IMR-90 (cell line): Measurements from ENCODE around the gene NFATC3. TPM values are rescaled to one million over a fixed set of nuclear protein-coding genes. Genes with fewer than 3 reads are reported as not detected.

Experiments used
- ATAC-seq: fragments of 200-7000 bp; cut with Tn5 transposase; 2 replicates; pipeline ENCODE4 v1.9.1; 2020; ENCODE audit warnings: low read depth, mild to moderate bottlenecking, moderate library complexity
- BruUV-seq: library from RNA; stranded (reverse); fragments of 400-500 nt; replicated peaks from 2 replicates; lab custom pipeline; 2021; lab: Mats Ljungman, UMichigan
- CTCF ChIA-PET: fragments of 300-600 bp; formaldehyde crosslinking; extraction: SDS; loops from one replicate; lab custom pipeline; 2021; ENCODE audit warnings: antibody characterized with exemption; lab: Yijun Ruan, JAX
- POLR2A ChIA-PET: fragments of 300-600 bp; sonication (Branson Sonifier 250); formaldehyde crosslinking; loops from one replicate; lab custom pipeline; 2022; ENCODE audit warnings: antibody characterized with exemption; ENCODE audit not compliant: unreplicated experiment; lab: Charles Lee
- DNase-seq: peaks from one replicate; pipeline ENCODE4 v3.0.0; 2013
- H2AFZ ChIP-seq: replicated peaks from 2 replicates; pipeline ENCODE3; 2013; ENCODE audit warnings: low read length, mild to moderate bottlenecking; ENCODE audit not compliant: poor library complexity
- H2AK5ac ChIP-seq: 2 replicates; pipeline ENCODE4 v1.6.1; 2013; ENCODE audit warnings: low read depth, low read length, inconsistent platforms
- H2AK9ac ChIP-seq: replicated peaks from 2 replicates; pipeline ENCODE3; 2013; ENCODE audit warnings: mild to moderate bottlenecking, low read depth, low read length, moderate library complexity; ENCODE audit not compliant: poor library complexity
- H2BK120ac ChIP-seq: 2 replicates; pipeline ENCODE4 v1.6.1; 2013; ENCODE audit warnings: low read depth, low read length, inconsistent platforms
- H2BK15ac ChIP-seq: 3 replicates; pipeline ENCODE4 v1.6.1; 2013; ENCODE audit warnings: low read depth, low read length, inconsistent platforms
- H2BK20ac ChIP-seq: 2 replicates; pipeline ENCODE4 v1.6.1; 2013; ENCODE audit warnings: low read depth, mild to moderate bottlenecking, inconsistent platforms, low read length, moderate library complexity
- H2BK5ac ChIP-seq: 2 replicates; pipeline ENCODE4 v1.6.1; 2013; ENCODE audit warnings: mild to moderate bottlenecking, low read depth, low read length, inconsistent platforms; ENCODE audit not compliant: poor library complexity, severe bottlenecking
- H3K14ac ChIP-seq: replicated peaks from 2 replicates; pipeline ENCODE4 v1.6.1; 2013; ENCODE audit warnings: low read depth, low read length, inconsistent platforms
- H3K18ac ChIP-seq: 2 replicates; pipeline ENCODE4 v1.6.1; 2013; ENCODE audit warnings: low read depth, low read length, control low read depth
- H3K23ac ChIP-seq: 2 replicates; pipeline ENCODE4 v1.6.1; 2013; ENCODE audit warnings: low read depth, low read length, inconsistent platforms
- H3K27ac ChIP-seq: 2 replicates; pipeline ENCODE4 v1.5.1; 2013; ENCODE audit warnings: mild to moderate bottlenecking, control low read depth, low read length; ENCODE audit not compliant: insufficient read depth
- H3K27me3 ChIP-seq: 2 replicates; pipeline ENCODE4 v1.6.1; 2013; ENCODE audit warnings: low read length; ENCODE audit not compliant: control insufficient read depth, insufficient read depth
- H3K36me3 ChIP-seq: 2 replicates; pipeline ENCODE4 v1.6.1; 2013; ENCODE audit warnings: low read length, mixed read lengths; ENCODE audit not compliant: control insufficient read depth, insufficient read depth
- H3K4ac ChIP-seq: 2 replicates; pipeline ENCODE4 v1.6.1; 2013; ENCODE audit warnings: low read depth, low read length, inconsistent platforms
- H3K4me1 ChIP-seq: 2 replicates; pipeline ENCODE4 v1.6.1; 2013; ENCODE audit warnings: low read length, mixed read lengths; ENCODE audit not compliant: control insufficient read depth, insufficient read depth
- H3K4me2 ChIP-seq: 2 replicates; pipeline ENCODE4 v1.6.1; 2013; ENCODE audit warnings: low read depth, mild to moderate bottlenecking, control low read depth, low read length, moderate library complexity
- H3K4me3 ChIP-seq: 2 replicates; pipeline ENCODE4 v1.5.1; 2013; ENCODE audit warnings: low read depth, mild to moderate bottlenecking, control low read depth, low read length, moderate library complexity; ENCODE audit not compliant: insufficient read depth
- H3K56ac ChIP-seq: 2 replicates; pipeline ENCODE4 v1.6.1; 2013; ENCODE audit warnings: low read length, inconsistent platforms; ENCODE audit not compliant: insufficient read depth; ENCODE audit errors: extremely low read depth
- H3K79me1 ChIP-seq, 2 experiments: 2 replicates each; pipeline ENCODE4 v1.6.1; 2013; ENCODE audit warnings: low read length in 2 of 2, inconsistent platforms in 1 of 2, low read depth in 1 of 2
- H3K9ac ChIP-seq: 2 replicates; pipeline ENCODE4 v1.6.1; 2013; ENCODE audit warnings: low read depth, low read length, control low read depth
- H3K9me1 ChIP-seq: 2 replicates; pipeline ENCODE4 v1.6.1; 2013; ENCODE audit warnings: low read length, inconsistent platforms; ENCODE audit not compliant: insufficient read depth
- H3K9me3 ChIP-seq: 2 replicates; pipeline ENCODE4 v1.6.1; 2013; ENCODE audit warnings: low read length; ENCODE audit not compliant: control insufficient read depth, insufficient read depth
- H4K20me1 ChIP-seq: 2 replicates; pipeline ENCODE4 v1.6.1; 2013; ENCODE audit warnings: low read length, inconsistent platforms; ENCODE audit not compliant: insufficient read depth
- H4K5ac ChIP-seq: 2 replicates; pipeline ENCODE4 v1.6.1; 2013; ENCODE audit warnings: mild to moderate bottlenecking, low read depth, low read length, control low read depth
- H4K8ac ChIP-seq, 2 experiments: 2 replicates each; pipeline ENCODE4 v1.6.1; 2013; ENCODE audit warnings: low read depth in 2 of 2, low read length in 2 of 2, control low read depth in 1 of 2, inconsistent platforms in 1 of 2
- H4K91ac ChIP-seq: 2 replicates; pipeline ENCODE4 v1.6.1; 2013; ENCODE audit warnings: low read depth, low read length, inconsistent platforms; ENCODE audit not compliant: insufficient read depth
- CEBPB ChIP-seq: IDR thresholded peaks from 2 replicates; pipeline ENCODE4 v1.6.1; 2012; ENCODE audit warnings: low read depth, low read length, improper control_type of control experiment
- CHD1 ChIP-seq: IDR thresholded peaks from 2 replicates; pipeline ENCODE4 v1.6.1; 2012; ENCODE audit warnings: low read depth, low read length, improper control_type of control experiment
- CTCF ChIP-seq: conservative IDR thresholded peaks from 2 replicates; pipeline ENCODE4 v1.5.1; 2012; ENCODE audit warnings: mild to moderate bottlenecking, low read depth, low read length, improper control_type of control experiment
- FOS ChIP-seq: fragments of 150-350 bp; IDR thresholded peaks from 2 replicates; pipeline ENCODE4 v1.6.1; 2016; ENCODE audit warnings: low read depth, low read length
- MXI1 ChIP-seq: IDR thresholded peaks from 2 replicates; pipeline ENCODE4 v1.6.1; 2012; ENCODE audit warnings: low read depth, mild to moderate bottlenecking, low read length, moderate library complexity, borderline replicate concordance
- NFE2L2 ChIP-seq: fragments of 150-350 bp; IDR thresholded peaks from 2 replicates; pipeline ENCODE4 v1.6.1; 2016; ENCODE audit warnings: low read depth, mild to moderate bottlenecking, low read length
- POLR2A ChIP-seq: IDR thresholded peaks from 2 replicates; pipeline ENCODE4 v1.6.1; 2012; ENCODE audit warnings: mild to moderate bottlenecking, low read depth, low read length
- RCOR1 ChIP-seq: IDR thresholded peaks from 2 replicates; pipeline ENCODE4 v1.6.1; 2012; ENCODE audit warnings: mild to moderate bottlenecking, low read length, improper control_type of control experiment; ENCODE audit not compliant: insufficient replicate concordance
- RFX5 ChIP-seq: IDR thresholded peaks from 2 replicates; pipeline ENCODE4 v1.8.0; 2012; ENCODE audit warnings: low read depth, mild to moderate bottlenecking, low read length, moderate library complexity
- SMC3 ChIP-seq: fragments of 150-350 bp; IDR thresholded peaks from 2 replicates; pipeline ENCODE4 v1.6.1; 2016; ENCODE audit warnings: low read depth, mild to moderate bottlenecking, antibody characterized with exemption, low read length, moderate library complexity
- WGBS, 2 experiments: methylation state at CpG; one replicate each; pipeline versions ENCODE4 v1.1.5 to v1.1.7; 2013; ENCODE audit warnings: missing lambda C conversion rate in 2 of 2; ENCODE audit not compliant: insufficient read length in 1 of 2; ENCODE audit errors: extremely low coverage in 2 of 2; 5-methylcytosine and 5-hydroxymethylcytosine counted together
- dilution Hi-C: fragments of 300-500 bp; cut with HindIII; formaldehyde crosslinking; loops from one replicate; pipeline ENCODE4 v1.14.3; 2018; ENCODE audit warnings: low sequenced_read_pairs; ENCODE audit not compliant: unreplicated experiment
- in situ Hi-C: fragments of 300-500 bp; cut with MboI; formaldehyde crosslinking; loops from 3 replicates; pipeline ENCODE4 v1.14.3; 2019; ENCODE audit warnings: low sequenced_read_pairs, inconsistent platforms, mixed read lengths
- intact Hi-C: fragments of 100-400 bp; cut with micrococcal nuclease; formaldehyde crosslinking; loops from 2 replicates; pipeline ENCODE4 v1.10.0; 2022
- polyA plus RNA-seq, 3 experiments: library from polyadenylated mRNA; depleted of rRNA; stranded (reverse); fragments of >200 nt; gene quantifications; 2 replicates each; pipeline ENCODE4 v1.2.3, GENCODE V29; 2012; ENCODE audit warnings: low replicate concordance in 1 of 3
- total RNA-seq: library from RNA; depleted of rRNA; stranded (reverse); fragments of >200 nt; gene quantifications from 2 replicates; pipeline ENCODE4 v1.2.3, GENCODE V29; 2012
- TF ChIP-seq, protein P1 (sequence below): fragments of 150-350 bp; IDR thresholded peaks from 2 replicates; pipeline ENCODE4 v1.6.1; 2016; ENCODE audit warnings: low read depth, mild to moderate bottlenecking, low read length, moderate library complexity, borderline replicate concordance

Gene NFATC3
- total and polyA plus RNA-seq, 2 of the 4 experiments (the other 2 are of a cell fraction), result 6.3 to 21.5 TPM

GRCh38 chr16:68065716-68066305, 19.4 kb upstream of the NFATC3 start (continued):
- TF ChIP-seq CTCF (no peak), MXI1 (no peak), NFE2L2 (no peak), SMC3 (no peak)

- in situ Hi-C loops, result no loop called here
- Histone ChIP-seq H3K18ac (no peak overlapping the region), H4K5ac (no peak overlapping the region), H3K27ac (no peak overlapping the region), H3K56ac (no peak overlapping the region), H3K14ac (no peak overlapping the region), H3K4me1 (peaks cover 16% of the 10 kb centered on the region), H3K79me1 (0 out of 4 replicates have a peak, but pooled peaks cover 0 to 5% of the 10 kb centered on the region in 2 experiments), H2AK9ac (no peak overlapping the region), H3K4me2 (no peak overlapping the region), H2BK20ac (no peak overlapping the region), H3K9ac (no peak overlapping the region), H3K9me3 (no peaks in the 10 kb centered on the region), H3K4ac (no peak overlapping the region), H2BK5ac (no peak overlapping the region), H3K23ac (no peak overlapping the region), H2AFZ (no peak overlapping the region), H3K27me3 (no peaks in the 10 kb centered on the region), H2AK5ac (peak overlapping the region; percentile 2; the same call in 1 of the 2 replicates), H2BK120ac (no peak overlapping the region), H4K8ac (no peak overlapping the region), H3K36me3 (peaks cover 19% of the 10 kb centered on the region), H4K91ac (no peak overlapping the region), H4K20me1 (peaks cover 23% of the 10 kb centered on the region), H3K9me1 (peaks cover 14% of the 10 kb centered on the region), H3K4me3 (no peak overlapping the region), H2BK15ac (no peak overlapping the region)
- DNase-seq (no peak), ATAC-seq (no peak)
- no CpG with 5 or more reads among the region's 1 CpG for WGBS, 2 experiments
- intact Hi-C loops, result no loop called here
- BruUV-seq, result no TSS peak
- ChIA-PET POLR2A (interaction anchor here (0.7 kb wide), 1 partner anchor 132 kb away, joined by 3 read pairs; no protein-coding TSS in a partner anchor), CTCF (no interaction called here)
- dilution Hi-C loops, result no loop called here
- TF ChIP-seq, protein P1, sequence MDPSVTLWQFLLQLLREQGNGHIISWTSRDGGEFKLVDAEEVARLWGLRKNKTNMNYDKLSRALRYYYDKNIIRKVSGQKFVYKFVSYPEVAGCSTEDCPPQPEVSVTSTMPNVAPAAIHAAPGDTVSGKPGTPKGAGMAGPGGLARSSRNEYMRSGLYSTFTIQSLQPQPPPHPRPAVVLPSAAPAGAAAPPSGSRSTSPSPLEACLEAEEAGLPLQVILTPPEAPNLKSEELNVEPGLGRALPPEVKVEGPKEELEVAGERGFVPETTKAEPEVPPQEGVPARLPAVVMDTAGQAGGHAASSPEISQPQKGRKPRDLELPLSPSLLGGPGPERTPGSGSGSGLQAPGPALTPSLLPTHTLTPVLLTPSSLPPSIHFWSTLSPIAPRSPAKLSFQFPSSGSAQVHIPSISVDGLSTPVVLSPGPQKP, result no peak
- TF ChIP-seq CTCF (no peak), MXI1 (no peak), RCOR1 (no peak), FOS (no peak), CHD1 (no peak), POLR2A (no peak), CEBPB (no peak), NFE2L2 (no peak), RFX5 (no peak)
These were observed 18.4 kb upstream of the NFATC3 start for GRCh38 chr16:68066763-68067162.
